Panc1 (cell line): ENCODE data around the gene ALDH16A1. TPM values are rescaled to one million over a fixed set of nuclear protein-coding genes. Genes with fewer than 3 reads are reported as not detected.

Source experiments
- ATAC-seq: fragments of 200-7000 bp; cut with Tn5 transposase; 2 replicates; pipeline ENCODE4 v1.9.1; 2020; ENCODE audit warnings: mild to moderate bottlenecking, moderate library complexity
- BruUV-seq: library from RNA; stranded (reverse); fragments of 400-500 nt; replicated peaks from 2 replicates; lab custom pipeline; 2021; lab: Mats Ljungman, UMichigan
- CTCF ChIA-PET: fragments of 300-600 bp; sonication (Branson Sonifier 250); formaldehyde crosslinking; loops from one replicate; lab custom pipeline; 2022; ENCODE audit warnings: antibody characterized with exemption; lab: Charles Lee
- POLR2A ChIA-PET: fragments of 300-600 bp; sonication (Branson Sonifier 250); formaldehyde crosslinking; loops from one replicate; lab custom pipeline; 2022; ENCODE audit warnings: antibody characterized with exemption; lab: Charles Lee
- DNase-seq: peaks from one replicate; pipeline ENCODE4 v3.0.0-alpha.2; 2010; ENCODE audit warnings: low read depth, low spot score
- H3K27ac ChIP-seq: 2 replicates; pipeline ENCODE4 v1.5.1; 2011; ENCODE audit warnings: mild to moderate bottlenecking, low read length, inconsistent platforms
- H3K27me3 ChIP-seq: fragments of 200-500 bp; sonication (Bioruptor generic); 2 replicates; pipeline ENCODE4 v1.6.0; 2014; ENCODE audit warnings: low read length, inconsistent platforms; ENCODE audit not compliant: control insufficient read depth, insufficient read depth
- H3K36me3 ChIP-seq: fragments of 200-500 bp; sonication (Bioruptor generic); 2 replicates; pipeline ENCODE4 v1.5.1; 2014; ENCODE audit warnings: inconsistent platforms, mild to moderate bottlenecking, low read length, moderate library complexity; ENCODE audit not compliant: control insufficient read depth, insufficient read depth
- H3K4me1 ChIP-seq: 2 replicates; pipeline ENCODE4 v1.5.1; 2011; ENCODE audit warnings: inconsistent platforms, mild to moderate bottlenecking, low read length, moderate library complexity; ENCODE audit not compliant: control insufficient read depth, insufficient read depth
- H3K4me3 ChIP-seq, 2 experiments: 2 replicates each; pipeline ENCODE4 v1.5.1; 2011 to 2012; ENCODE audit warnings: low read depth in 2 of 2, low read length in 2 of 2, mild to moderate bottlenecking in 2 of 2, inconsistent platforms in 1 of 2, moderate library complexity in 1 of 2
- H3K9me3 ChIP-seq: fragments of 200-500 bp; sonication (Bioruptor generic); 2 replicates; pipeline ENCODE4 v1.5.1; 2014; ENCODE audit warnings: low read depth, mild to moderate bottlenecking, inconsistent platforms, low read length, moderate library complexity; ENCODE audit not compliant: control insufficient read depth, insufficient read depth
- POLR2AphosphoS5 ChIP-seq: IDR thresholded peaks from 2 replicates; pipeline ENCODE4 v1.6.1; 2012; ENCODE audit warnings: mild to moderate bottlenecking, low read depth, low read length, moderate library complexity
- SIN3A ChIP-seq: IDR thresholded peaks from 2 replicates; pipeline ENCODE4 v1.6.1; 2012; ENCODE audit warnings: low read depth, mild to moderate bottlenecking, low read length, moderate library complexity, borderline replicate concordance; ENCODE audit not compliant: insufficient read depth
- TCF7L2 ChIP-seq: IDR thresholded peaks from 2 replicates; pipeline ENCODE4 v1.6.1; 2011; ENCODE audit warnings: mild to moderate bottlenecking, low read depth, low read length, inconsistent platforms
- in situ Hi-C: cut with HindIII; loops from 2 replicates; pipeline ENCODE4 v1.10.0; 2016; ENCODE audit warnings: low sequenced_read_pairs, low pct_unique_long_range_greater_than_20kb
- intact Hi-C: fragments of 100-400 bp; cut with micrococcal nuclease; formaldehyde crosslinking; loops from one replicate; pipeline ENCODE4 v1.10.0; 2022; ENCODE audit not compliant: unreplicated experiment
- total RNA-seq: library from RNA; stranded (reverse); gene quantifications from one replicate; pipeline ENCODE4 v1.2.1, GENCODE V29; 2021; ENCODE audit not compliant: unreplicated experiment
- TF ChIP-seq, protein P1 (sequence below), 2 experiments: IDR thresholded peaks; 2 replicates each; pipeline ENCODE4 v1.6.1; 2011 to 2012; ENCODE audit warnings: low read depth in 2 of 2, control low read depth in 1 of 2, low read length in 1 of 2, mild to moderate bottlenecking in 1 of 2, moderate library complexity in 1 of 2; ENCODE audit not compliant: insufficient read depth in 1 of 2
- TF ChIP-seq, protein P2 (sequence below): fragments of 450-650 bp; IDR thresholded peaks from 2 replicates; pipeline ENCODE4 v1.5.1; 2017; ENCODE audit warnings: mild to moderate bottlenecking

Gene ALDH16A1
- total RNA-seq, 1 experiment from 2014 or later: 19.6 TPM

DNA sequence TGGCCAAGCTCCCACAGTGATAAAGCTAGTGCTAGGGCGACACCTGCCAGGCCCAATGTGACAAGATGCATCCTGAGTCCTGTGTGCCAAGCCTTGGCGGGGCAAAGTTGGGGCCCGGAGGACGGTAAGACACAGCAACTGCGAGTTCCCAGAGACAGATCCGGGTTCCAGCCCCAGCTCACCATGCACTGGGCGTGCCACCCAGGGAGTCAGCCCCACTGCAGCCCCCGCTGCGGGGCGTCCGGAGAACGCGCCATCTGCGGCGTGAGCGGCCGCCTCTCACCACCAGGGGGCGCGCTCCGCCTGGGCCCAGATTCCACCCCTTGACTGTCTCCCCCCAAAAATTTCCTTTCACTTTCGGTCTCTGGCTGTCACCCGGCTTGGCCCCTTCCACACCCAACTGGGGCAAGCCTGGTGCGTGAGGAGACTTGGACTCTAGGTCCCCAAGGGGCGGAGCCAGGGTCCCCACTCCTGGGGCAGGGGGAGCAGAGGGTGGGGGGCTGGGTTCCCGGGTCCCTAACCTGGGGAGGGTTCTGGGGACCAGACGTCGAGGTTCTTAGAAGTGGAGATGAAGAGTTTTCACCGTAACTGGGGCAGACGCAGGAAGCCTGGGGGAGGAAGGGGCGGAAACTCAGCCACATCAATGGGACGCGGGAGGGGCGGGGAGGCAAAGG, 21.0 kb downstream of the ALDH16A1 start, which contains the start of gene FLT3LG:
Gene FLT3LG, plus strand, starts transcription at position 348 of the 674 bp plus-strand sequence. CDS start 425 bp downstream, outside the sequence.
- ChIA-PET POLR2A (no interaction called here), CTCF (interaction anchor here (0.9 kb wide), 1 partner anchor 73 kb away, joined by 3 read pairs; no protein-coding TSS in a partner anchor)
- intact Hi-C loops (no loop called here), in situ Hi-C loops (no loop called here)
- H3K9me3 ChIP-seq: no peaks in the 10 kb centered on the region
- no peaks in the 10 kb centered on the region for H3K36me3 ChIP-seq
- TF ChIP-seq SIN3A (no peak), POLR2AphosphoS5 (no peak), TCF7L2 (no peak)
- TF ChIP-seq, protein P1, sequence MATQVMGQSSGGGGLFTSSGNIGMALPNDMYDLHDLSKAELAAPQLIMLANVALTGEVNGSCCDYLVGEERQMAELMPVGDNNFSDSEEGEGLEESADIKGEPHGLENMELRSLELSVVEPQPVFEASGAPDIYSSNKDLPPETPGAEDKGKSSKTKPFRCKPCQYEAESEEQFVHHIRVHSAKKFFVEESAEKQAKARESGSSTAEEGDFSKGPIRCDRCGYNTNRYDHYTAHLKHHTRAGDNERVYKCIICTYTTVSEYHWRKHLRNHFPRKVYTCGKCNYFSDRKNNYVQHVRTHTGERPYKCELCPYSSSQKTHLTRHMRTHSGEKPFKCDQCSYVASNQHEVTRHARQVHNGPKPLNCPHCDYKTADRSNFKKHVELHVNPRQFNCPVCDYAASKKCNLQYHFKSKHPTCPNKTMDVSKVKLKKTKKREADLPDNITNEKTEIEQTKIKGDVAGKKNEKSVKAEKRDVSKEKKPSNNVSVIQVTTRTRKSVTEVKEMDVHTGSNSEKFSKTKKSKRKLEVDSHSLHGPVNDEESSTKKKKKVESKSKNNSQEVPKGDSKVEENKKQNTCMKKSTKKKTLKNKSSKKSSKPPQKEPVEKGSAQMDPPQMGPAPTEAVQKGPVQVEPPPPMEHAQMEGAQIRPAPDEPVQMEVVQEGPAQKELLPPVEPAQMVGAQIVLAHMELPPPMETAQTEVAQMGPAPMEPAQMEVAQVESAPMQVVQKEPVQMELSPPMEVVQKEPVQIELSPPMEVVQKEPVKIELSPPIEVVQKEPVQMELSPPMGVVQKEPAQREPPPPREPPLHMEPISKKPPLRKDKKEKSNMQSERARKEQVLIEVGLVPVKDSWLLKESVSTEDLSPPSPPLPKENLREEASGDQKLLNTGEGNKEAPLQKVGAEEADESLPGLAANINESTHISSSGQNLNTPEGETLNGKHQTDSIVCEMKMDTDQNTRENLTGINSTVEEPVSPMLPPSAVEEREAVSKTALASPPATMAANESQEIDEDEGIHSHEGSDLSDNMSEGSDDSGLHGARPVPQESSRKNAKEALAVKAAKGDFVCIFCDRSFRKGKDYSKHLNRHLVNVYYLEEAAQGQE (IDR thresholded peaks at IDR 0.05; ENCODE audit: insufficient read depth in 1 of 2, low read depth in 2 of 2, low read length in 1 of 2): no peak
- TF ChIP-seq, protein P2, sequence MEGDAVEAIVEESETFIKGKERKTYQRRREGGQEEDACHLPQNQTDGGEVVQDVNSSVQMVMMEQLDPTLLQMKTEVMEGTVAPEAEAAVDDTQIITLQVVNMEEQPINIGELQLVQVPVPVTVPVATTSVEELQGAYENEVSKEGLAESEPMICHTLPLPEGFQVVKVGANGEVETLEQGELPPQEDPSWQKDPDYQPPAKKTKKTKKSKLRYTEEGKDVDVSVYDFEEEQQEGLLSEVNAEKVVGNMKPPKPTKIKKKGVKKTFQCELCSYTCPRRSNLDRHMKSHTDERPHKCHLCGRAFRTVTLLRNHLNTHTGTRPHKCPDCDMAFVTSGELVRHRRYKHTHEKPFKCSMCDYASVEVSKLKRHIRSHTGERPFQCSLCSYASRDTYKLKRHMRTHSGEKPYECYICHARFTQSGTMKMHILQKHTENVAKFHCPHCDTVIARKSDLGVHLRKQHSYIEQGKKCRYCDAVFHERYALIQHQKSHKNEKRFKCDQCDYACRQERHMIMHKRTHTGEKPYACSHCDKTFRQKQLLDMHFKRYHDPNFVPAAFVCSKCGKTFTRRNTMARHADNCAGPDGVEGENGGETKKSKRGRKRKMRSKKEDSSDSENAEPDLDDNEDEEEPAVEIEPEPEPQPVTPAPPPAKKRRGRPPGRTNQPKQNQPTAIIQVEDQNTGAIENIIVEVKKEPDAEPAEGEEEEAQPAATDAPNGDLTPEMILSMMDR: peak; percentile 97
- H3K4me3 ChIP-seq: peak within 1 kb of the TSS; percentile 42 to 59
- no TSS peak for BruUV-seq
- DNase-seq (no peak), ATAC-seq (peak; percentile 72)
- H3K27ac ChIP-seq: peak within 1 kb of the TSS; percentile 48; the same call in 1 of the 2 replicates
- H3K27me3 ChIP-seq: no peaks in the 10 kb centered on the region
- H3K4me1 ChIP-seq: no peaks in the 10 kb centered on the region

DNA sequence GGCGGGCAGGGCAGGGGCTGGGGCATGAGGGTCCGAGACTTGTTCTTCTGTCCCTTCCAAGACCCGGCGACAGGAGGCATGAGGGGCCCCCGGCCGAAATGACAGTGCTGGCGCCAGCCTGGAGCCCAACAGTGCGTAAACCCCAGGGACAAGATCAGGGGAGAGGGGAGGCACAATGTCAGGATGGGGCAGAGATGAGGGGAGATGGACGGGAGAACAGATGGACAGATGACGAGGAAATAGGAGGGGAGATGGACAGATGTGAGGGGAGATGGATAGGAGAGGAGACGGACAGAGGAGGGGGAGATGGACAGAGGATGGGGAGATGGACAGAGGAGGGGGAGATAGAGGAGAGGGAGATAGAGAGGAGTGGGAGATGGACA, 21.5 kb downstream of the ALDH16A1 start:
- no peak overlapping the region for H3K27ac ChIP-seq
- no peaks in the 10 kb centered on the region for H3K9me3 ChIP-seq
- BruUV-seq: no TSS peak
- DNase-seq (no peak), ATAC-seq (no peak)
- H3K4me1 ChIP-seq: no peaks in the 10 kb centered on the region
- no peaks in the 10 kb centered on the region for H3K27me3 ChIP-seq
- no peak for TF ChIP-seq SIN3A
- TF ChIP-seq POLR2AphosphoS5: no peak
- TF ChIP-seq TCF7L2: no peak
- TF ChIP-seq, protein P2: no peak
- TF ChIP-seq, protein P1 (IDR thresholded peaks at IDR 0.05; ENCODE audit: insufficient read depth in 1 of 2, low read depth in 2 of 2, low read length in 1 of 2): no peak
- peak overlapping the region in 1 of 2 experiments; percentile 59; a peak in 3 of 4 replicates for H3K4me3 ChIP-seq
- intact Hi-C loops (no loop called here), in situ Hi-C loops (no loop called here)
- ChIA-PET POLR2A (no interaction called here), CTCF (no interaction called here)
- no peaks in the 10 kb centered on the region for H3K36me3 ChIP-seq
